ENCODE measurements around the gene BCAP31.
"Not testable (repeated sequence)": the region's sequence is repeated elsewhere in the genome, so short reads cannot be mapped to it uniquely, and the experiment has no call there.

The BCAP31 gene

GRCh38 chrX:153707406-153707805 is 16.8 kb downstream of the BCAP31 start:
- DNase-seq, result no peak

GRCh38 chrX:153706799-153707198 is 17.4 kb downstream of the BCAP31 start:
- no peak for DNase-seq

GRCh38 chrX:153705403-153706060 is 18.7 kb downstream of the BCAP31 start:
- DNase-seq, result not testable (repeated sequence)

GRCh38 chrX:153704631-153705402 is 19.4 kb downstream of the BCAP31 start:
- DNase-seq, result not testable (repeated sequence)

GRCh38 chrX:153704021-153704526 is 20.1 kb downstream of the BCAP31 start:
- no peak for DNase-seq

- no peak for DNase-seq
These were observed 21.2 kb downstream of the BCAP31 start for GRCh38 chrX:153703036-153703370.

- DNase-seq, result no peak
These were observed 21.7 kb downstream of the BCAP31 start for GRCh38 chrX:153702336-153703035.

- DNase-seq, result no peak
These were observed 22.5 kb downstream of the BCAP31 start for GRCh38 chrX:153701706-153702105.

- DNase-seq, result no peak
These were observed 23.2 kb downstream of the BCAP31 start for GRCh38 chrX:153700967-153701366.

- DNase-seq, result no peak
These were observed 23.7 kb downstream of the BCAP31 start for GRCh38 chrX:153700376-153700945.

- not testable (repeated sequence) for DNase-seq
These were observed 24.3 kb downstream of the BCAP31 start for GRCh38 chrX:153699784-153700371.

GRCh38 chrX:153699210-153699783 is 24.9 kb downstream of the BCAP31 start:
- DNase-seq, result not testable (repeated sequence)

GRCh38 chrX:153697924-153698865 is 26.0 kb downstream of the BCAP31 start:
- no peak for DNase-seq

GRCh38 chrX:153696986-153697722 is 27.0 kb downstream of the BCAP31 start:
- not testable (repeated sequence) for DNase-seq

- not testable (repeated sequence) for DNase-seq
These were observed 27.6 kb downstream of the BCAP31 start for GRCh38 chrX:153696538-153696937.

- DNase-seq, result no peak
These were observed 28.1 kb downstream of the BCAP31 start for GRCh38 chrX:153696100-153696499.

GRCh38 chrX:153694687-153695270 is 29.4 kb downstream of the BCAP31 start:
- DNase-seq, result no peak

GRCh38 chrX:153694256-153694655 is 29.9 kb downstream of the BCAP31 start:
- DNase-seq, result not testable (repeated sequence)

- DNase-seq, result no peak
These were observed 30.7 kb downstream of the BCAP31 start for GRCh38 chrX:153693216-153694086.

All from RPMI8226 (cell line).